Measurements from ENCODE around the gene PPP4C.

- TF ChIP-seq POLR2AphosphoS5 (IDR thresholded peaks at IDR 0.05) (no peak), EZH2 (IDR thresholded peaks at IDR 0.05; ENCODE audit: borderline replicate concordance, insufficient read depth, low read length, poor library complexity, severe bottlenecking) (no peak), RAD21 (conservative IDR thresholded peaks at IDR 0.05) (no peak), TAF1 (IDR thresholded peaks at IDR 0.05; ENCODE audit: low read depth) (no peak), CTCF (IDR thresholded peaks at IDR 0.05; ENCODE audit: poor library complexity, severe bottlenecking) (no peak), EP300 (conservative IDR thresholded peaks at IDR 0.05; ENCODE audit: poor library complexity, severe bottlenecking) (no peak), REST (IDR thresholded peaks at IDR 0.05; ENCODE audit: borderline replicate concordance) (no peak), MXI1 (conservative IDR thresholded peaks at IDR 0.05; ENCODE audit: poor library complexity, severe bottlenecking) (no peak), SMC3 (conservative IDR thresholded peaks at IDR 0.05; ENCODE audit: poor library complexity) (no peak)
Measured at GRCh38 chr16:30046178-30046577, 29.6 kb upstream of the PPP4C start.

Measured in neural cell (in vitro differentiated cells).